Smooth muscle cell of the umbilical artery (primary cell): ENCODE measurements around the gene PDE6G. TPM values are rescaled to one million over a fixed set of nuclear protein-coding genes. Genes with fewer than 3 reads are reported as not detected.

Source experiments
- total RNA-seq: library from RNA; depleted of rRNA; stranded (reverse); fragments of >200 nt; gene quantifications from 2 replicates; pipeline ENCODE4 v1.2.3, GENCODE V29; 2014

PDE6G gene
- total RNA-seq, result not detected in 2 replicates

DNA sequence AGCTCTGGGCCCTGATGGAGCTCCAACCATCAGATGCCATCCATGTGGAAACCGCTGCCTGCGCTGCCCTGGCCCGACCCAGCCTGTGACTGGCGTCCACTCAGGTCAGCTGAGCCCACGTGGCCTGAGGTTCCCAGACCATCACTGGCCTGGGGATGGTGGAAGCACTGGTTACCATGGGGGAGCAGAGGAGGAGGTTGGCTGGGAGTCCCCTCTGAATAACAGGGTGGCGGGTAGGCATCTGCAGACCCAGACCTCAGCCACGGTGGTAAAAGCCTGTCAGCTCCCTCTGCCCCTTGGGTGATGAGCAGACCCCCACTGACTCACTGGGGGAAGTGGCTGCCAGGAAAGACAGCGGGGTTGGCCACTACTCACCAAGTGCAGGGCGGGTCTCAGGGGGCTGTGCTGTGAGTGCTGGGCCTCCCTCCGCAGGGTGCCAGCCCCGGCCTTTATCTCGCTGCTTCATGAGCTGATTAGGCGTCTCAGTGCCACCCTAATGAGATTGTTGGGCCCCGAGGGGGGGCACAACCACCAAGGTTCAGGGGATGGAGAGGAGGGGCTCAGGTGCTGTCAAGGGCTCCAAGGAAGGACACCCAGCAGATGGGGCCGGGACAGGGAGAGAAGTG lies at the start of gene PDE6G:
PDE6G (minus strand) TSS at position 425 of the 626 bp plus-strand sequence. CDS start 3,237 bp downstream, outside the sequence.

DNA sequence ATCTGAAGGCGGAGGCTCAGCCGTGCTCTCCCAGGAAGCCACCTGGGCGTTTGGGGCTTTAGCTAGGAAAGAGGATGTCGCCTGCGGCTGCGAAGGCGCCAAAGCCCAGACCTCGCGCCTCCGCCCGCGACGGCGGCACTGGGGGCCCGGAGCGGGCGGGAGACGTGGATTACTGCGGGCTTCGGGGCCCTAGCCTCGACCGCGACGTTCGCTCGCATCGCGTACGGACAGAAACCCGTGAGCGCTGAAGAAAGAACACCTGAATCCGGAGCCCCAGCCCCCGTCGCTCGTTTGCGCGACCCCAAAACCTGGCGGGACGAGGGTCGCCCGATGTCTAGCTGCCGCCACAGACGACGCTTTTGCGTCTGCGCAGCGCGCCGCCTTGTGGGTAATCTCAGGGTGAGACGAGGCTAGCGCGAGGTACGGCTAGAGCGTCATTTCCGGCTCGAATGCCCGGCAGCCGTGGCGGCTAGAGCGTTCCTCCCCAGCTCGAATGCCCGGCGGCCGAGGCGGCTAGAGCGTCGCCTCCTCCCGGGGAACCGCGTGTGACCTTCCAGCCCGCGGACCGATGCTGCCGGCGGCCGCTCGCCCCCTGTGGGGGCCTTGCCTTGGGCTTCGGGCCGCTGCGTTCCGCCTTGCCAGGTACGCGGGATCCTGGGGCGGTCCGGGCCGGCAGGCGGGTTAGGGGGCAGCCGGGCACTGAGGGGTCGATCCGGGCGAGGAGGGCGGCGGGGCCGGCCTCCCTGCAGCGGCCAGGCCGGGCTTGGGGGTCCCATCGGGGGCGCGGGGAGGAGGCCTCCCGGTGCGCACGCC lies 46.8 kb upstream of the PDE6G start, which contains the start of gene MRPL12:
MRPL12 (plus strand) TSS at position 434 of the 813 bp plus-strand sequence; CDS start at position 569, 135 bp downstream.

DNA sequence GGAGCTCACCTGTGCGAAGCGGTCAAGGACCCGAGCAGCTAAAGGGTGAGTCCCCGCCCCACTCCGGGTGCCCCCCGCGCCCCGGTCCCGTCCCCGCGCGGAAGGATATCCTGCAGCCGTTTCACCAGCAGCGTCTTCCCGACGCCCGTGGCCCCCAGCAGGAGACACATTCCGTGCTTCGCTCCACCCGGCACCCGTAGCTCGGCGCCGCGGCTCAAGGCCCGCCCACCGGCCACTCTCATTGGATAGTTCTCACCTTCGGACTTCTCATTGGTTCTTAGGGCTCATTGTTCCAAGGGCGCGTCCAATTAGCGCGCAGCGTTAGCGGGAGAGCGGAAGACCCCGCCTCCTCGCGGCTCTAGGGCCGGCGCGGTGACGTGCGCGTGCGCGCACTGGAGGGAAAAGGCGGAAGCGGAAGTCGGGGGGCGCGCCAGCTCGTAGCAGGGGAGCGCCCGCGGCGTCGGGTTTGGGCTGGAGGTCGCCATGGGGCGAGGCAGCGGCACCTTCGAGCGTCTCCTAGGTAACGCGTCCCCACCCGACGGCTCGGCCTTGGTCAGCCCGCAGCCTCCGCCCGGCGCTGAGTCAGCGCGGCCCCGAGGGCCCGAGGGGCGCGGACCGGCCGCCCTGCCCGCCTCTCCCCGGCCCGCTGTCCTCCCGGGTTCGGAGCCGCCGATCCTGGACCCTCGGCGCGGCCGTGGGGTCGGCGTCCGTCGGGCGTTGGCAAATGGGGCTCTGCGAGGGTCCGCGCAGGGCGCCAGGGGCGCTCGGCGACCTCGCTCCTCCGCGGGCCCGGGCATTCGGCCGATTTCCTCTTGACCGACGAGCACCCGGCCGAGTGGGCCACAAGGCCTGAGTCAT lies 27.5 kb upstream of the PDE6G start, which contains the start of the genes ARL16 and HGS:
ARL16 (minus strand) TSS at position 214 of the 858 bp plus-strand sequence; CDS start at position 170, 44 bp downstream.
HGS (plus strand) TSS at position 428 of the 858 bp plus-strand sequence; CDS start at position 484, 56 bp downstream.

DNA sequence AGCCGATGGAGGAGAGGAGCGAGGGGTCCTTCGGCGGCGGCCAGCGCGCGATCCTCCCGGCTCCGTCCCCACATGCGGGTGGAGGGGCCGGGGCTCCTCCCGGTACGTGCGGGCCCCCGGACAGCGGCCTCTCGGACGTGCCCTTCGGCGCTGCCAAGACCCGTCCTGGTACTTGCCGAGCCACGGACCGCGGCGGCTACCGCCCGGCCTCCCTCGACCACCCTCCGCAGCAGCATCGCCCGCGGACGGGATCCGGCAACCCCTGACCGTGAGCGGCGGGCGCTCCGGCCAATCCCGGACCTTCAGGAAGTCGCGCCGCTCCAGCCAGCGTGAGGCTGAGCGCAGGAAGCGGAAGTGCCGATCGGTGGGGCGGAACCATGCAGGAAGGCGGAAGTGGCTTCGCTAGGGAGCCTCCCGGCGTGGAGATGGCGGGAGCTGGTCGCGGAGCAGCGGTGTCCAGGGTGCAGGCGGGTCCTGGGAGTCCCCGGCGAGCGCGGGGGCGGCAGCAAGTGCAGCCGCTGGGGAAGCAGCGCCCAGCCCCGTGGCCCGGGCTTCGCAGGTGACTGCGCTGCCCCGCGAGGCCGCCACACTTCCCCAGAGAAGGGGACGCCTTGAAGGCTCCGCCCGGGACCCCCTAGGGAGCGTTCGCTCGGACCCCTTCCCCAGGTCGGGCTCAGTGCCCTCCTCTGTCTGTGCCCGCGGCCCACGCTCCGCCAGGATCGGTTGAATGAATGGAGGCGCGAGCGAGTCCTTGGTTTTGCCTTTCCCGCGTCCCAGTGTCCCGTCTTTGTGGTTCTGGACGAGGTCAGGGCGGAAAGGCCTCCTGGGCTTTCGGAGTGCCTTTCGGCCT lies 10.2 kb upstream of the PDE6G start, which contains the start of the genes CCDC137 and OXLD1:
CCDC137 (plus strand) TSS at position 396 of the 850 bp plus-strand sequence; CDS start at position 426, 30 bp downstream.
OXLD1 (minus strand) TSS at position 264 of the 850 bp plus-strand sequence; CDS start at position 236, 28 bp downstream.

DNA sequence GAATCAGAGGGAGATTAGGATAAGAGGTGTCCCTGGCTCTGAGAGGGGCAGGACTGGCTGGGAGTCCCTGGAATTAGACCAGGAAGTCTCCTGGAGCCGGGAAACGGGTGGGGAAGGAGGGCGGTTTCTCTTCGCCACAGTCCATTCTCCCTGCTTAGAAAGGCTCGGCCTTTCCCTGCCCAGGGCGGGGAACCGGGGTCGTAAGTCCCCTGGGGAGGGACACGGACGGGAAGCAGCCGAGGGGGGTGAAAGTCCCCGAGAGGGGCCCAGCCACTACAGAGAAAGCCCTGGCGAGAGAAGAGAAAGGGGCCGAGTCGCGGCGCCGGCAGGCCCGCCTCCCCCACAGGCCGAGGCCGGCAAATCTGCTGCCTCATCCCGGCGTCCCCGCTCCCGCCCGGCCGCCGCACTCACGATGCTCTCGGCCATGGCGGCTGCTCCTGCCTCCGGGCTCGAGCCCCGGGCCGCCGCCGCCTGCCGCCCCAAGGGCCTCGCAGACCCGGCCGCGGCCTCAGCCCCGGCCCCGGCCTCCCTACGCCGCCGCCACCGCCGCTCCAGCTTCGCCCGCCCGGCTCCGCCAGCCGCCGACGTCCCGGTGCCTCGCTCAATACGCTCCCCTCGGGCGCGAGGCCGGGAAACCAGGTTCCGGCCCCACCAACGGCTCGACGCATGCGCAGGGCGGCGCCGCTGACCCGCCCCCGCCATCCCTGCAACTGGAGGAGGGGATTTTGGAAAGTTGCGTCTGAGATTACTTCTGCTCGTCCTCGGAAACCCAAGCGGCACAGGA lies 19.6 kb downstream of the PDE6G start, which contains the start of the genes NPLOC4 and TSPAN10:
NPLOC4 (minus strand) TSS at position 608 of the 784 bp plus-strand sequence; CDS start at position 426, 182 bp downstream.
TSPAN10 (plus strand) TSS at position 692 of the 784 bp plus-strand sequence. CDS start 5,217 bp downstream, outside the sequence.

Other genes starting within 250 kb of the PDE6G start
- gene ACTG1, start 143.7 kb downstream of the PDE6G start, total RNA-seq, result 6,408 and 8,170 TPM in 2 replicates
- gene FSCN2, start 128.2 kb downstream of the PDE6G start, total RNA-seq, result 1.2 and 2.7 TPM in 2 replicates
- gene FAAP100, start 104.2 kb downstream of the PDE6G start, total RNA-seq, result 14.6 and 27.2 TPM in 2 replicates
- gene NPLOC4, start 19.4 kb downstream of the PDE6G start, total RNA-seq, result 94.1 and 131 TPM in 2 replicates
- 2.1 and 3.6 TPM in 2 replicates for gene TSPAN10, start 19.3 kb downstream of the PDE6G start, total RNA-seq
- 18.4 and 37.1 TPM in 2 replicates for gene OXLD1, start 10.1 kb upstream of the PDE6G start, total RNA-seq
- gene CCDC137, start 10.2 kb upstream of the PDE6G start, total RNA-seq, result 5.3 and 11.0 TPM in 2 replicates
- 17.8 and 19.4 TPM in 2 replicates for gene ARL16, start 27.3 kb upstream of the PDE6G start, total RNA-seq
- 73.6 and 138 TPM in 2 replicates for gene HGS, start 27.5 kb upstream of the PDE6G start, total RNA-seq
- gene MRPL12, start 46.8 kb upstream of the PDE6G start, total RNA-seq, result 4.2 and 7.8 TPM in 2 replicates
- 8.0 and 10.5 TPM in 2 replicates for gene SLC25A10, start 55.7 kb upstream of the PDE6G start, total RNA-seq
- not detected in 2 replicates for gene GCGR, start 147.6 kb upstream of the PDE6G start, total RNA-seq
- gene MCRIP1, start 176.7 kb upstream of the PDE6G start, total RNA-seq, result 82.5 and 97.7 TPM in 2 replicates
- gene PPP1R27, start 178.5 kb upstream of the PDE6G start, total RNA-seq, result 0.09 TPM in 1 of 2 replicates, not detected in the other
- gene P4HB, start 204.0 kb upstream of the PDE6G start, total RNA-seq, result 2,852 and 4,180 TPM in 2 replicates
- 120 and 379 TPM in 2 replicates for gene ARHGDIA, start 214.8 kb upstream of the PDE6G start, total RNA-seq
- 76.3 and 110 TPM in 2 replicates for gene ALYREF, start 235.0 kb upstream of the PDE6G start, total RNA-seq
- 84.9 and 198 TPM in 2 replicates for gene ANAPC11, start 235.2 kb upstream of the PDE6G start, total RNA-seq
- 0.51 and 1.5 TPM in 2 replicates for gene NPB, start 245.7 kb upstream of the PDE6G start, total RNA-seq